Activated naive CD4-positive, alpha-beta T cell treated with anti-CD3 and anti-CD28 coated beads for 36 hours (primary cell): ENCODE results near the gene PPP1R14B. TPM values are rescaled to one million over a fixed set of nuclear protein-coding genes. Genes with fewer than 3 reads are reported as not detected.

ENCODE experiments used
- CTCF ChIA-PET: fragments of 350-600 bp; sonication (Branson Sonifier 250); formaldehyde crosslinking; loops from one replicate; lab custom pipeline; 2021; ENCODE audit warnings: antibody characterized with exemption; lab: Charles Lee
- DNase-seq: peaks from one replicate; pipeline ENCODE4 v3.0.0-alpha.2; 2020
- H3K27ac Mint-ChIP-seq: one replicate; pipeline ENCODE4 v1.8.0; 2021; ENCODE audit warnings: mild to moderate bottlenecking, mixed read lengths
- H3K27me3 Mint-ChIP-seq: one replicate; pipeline ENCODE4 v1.8.0; 2021; ENCODE audit warnings: low read depth, mixed read lengths
- H3K36me3 Mint-ChIP-seq: one replicate; pipeline ENCODE4 v1.8.0; 2021; ENCODE audit warnings: low read depth, mixed read lengths
- H3K4me1 Mint-ChIP-seq: one replicate; pipeline ENCODE4 v1.8.0; 2021; ENCODE audit warnings: low read depth, mixed read lengths
- H3K4me3 Mint-ChIP-seq: one replicate; pipeline ENCODE4 v1.8.0; 2021; ENCODE audit warnings: mild to moderate bottlenecking, moderate library complexity, mixed read lengths
- H3K9me3 Mint-ChIP-seq: one replicate; pipeline ENCODE4 v1.8.0; 2021; ENCODE audit warnings: mixed read lengths
- intact Hi-C: fragments of 100-400 bp; cut with micrococcal nuclease; formaldehyde crosslinking; loops from one replicate; pipeline ENCODE4 v1.15.1; 2023
- total RNA-seq, 2 experiments: library from RNA; stranded (reverse); gene quantifications; one replicate each; pipeline ENCODE4 v1.2.3, GENCODE V29; 2021

Gene PPP1R14B
- total RNA-seq, 2 experiments from 2014 or later, result 216 to 227 TPM

DNA sequence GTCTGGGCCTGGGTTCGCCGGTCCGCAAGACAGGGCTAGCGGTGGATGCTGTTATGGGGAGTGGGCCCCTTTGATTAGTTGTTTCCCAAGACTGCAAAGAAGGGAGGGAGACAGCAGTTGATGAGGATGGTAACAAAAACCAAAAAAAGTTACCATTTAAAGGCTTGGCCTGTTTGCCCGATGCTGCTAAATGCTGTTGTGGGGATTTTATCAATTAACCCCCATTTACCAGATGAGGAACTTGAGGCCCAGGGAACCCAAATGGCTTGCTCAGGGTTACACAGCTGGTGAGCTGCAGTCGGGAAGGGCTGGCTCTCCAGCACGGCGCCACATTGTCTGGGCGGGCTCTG lies 24.1 kb downstream of the PPP1R14B start:
- H3K4me3 Mint-ChIP-seq, result no peak overlapping the region
- H3K27me3 Mint-ChIP-seq, result no peaks in the 10 kb centered on the region
- CTCF ChIA-PET, result no interaction called here
- no peak overlapping the region for H3K27ac Mint-ChIP-seq
- H3K4me1 Mint-ChIP-seq, result peaks cover 16% of the 10 kb centered on the region
- H3K9me3 Mint-ChIP-seq, result no peaks in the 10 kb centered on the region
- no peak for DNase-seq
- peaks cover 12% of the 10 kb centered on the region for H3K36me3 Mint-ChIP-seq
- intact Hi-C loops, result no loop called here

GRCh38 chr11:64220798-64221197 lies 25.9 kb downstream of the PPP1R14B start:
- no peaks in the 10 kb centered on the region for H3K27me3 Mint-ChIP-seq
- intact Hi-C loops, result no loop called here
- H3K27ac Mint-ChIP-seq, result no peak overlapping the region
- no peak overlapping the region for H3K4me3 Mint-ChIP-seq
- CTCF ChIA-PET, result interaction anchor here (1.4 kb wide), 1 partner anchor 83 kb away, joined by 3 read pairs; no protein-coding TSS in a partner anchor
- no peaks in the 10 kb centered on the region for H3K9me3 Mint-ChIP-seq
- peaks cover 7% of the 10 kb centered on the region for H3K4me1 Mint-ChIP-seq
- no peak for DNase-seq
- H3K36me3 Mint-ChIP-seq, result peaks cover 14% of the 10 kb centered on the region

GRCh38 chr11:64220271-64220670 lies 26.5 kb downstream of the PPP1R14B start:
- H3K4me3 Mint-ChIP-seq, result no peak overlapping the region
- intact Hi-C loops, result no loop called here
- no peaks in the 10 kb centered on the region for H3K27me3 Mint-ChIP-seq
- CTCF ChIA-PET, result interaction anchor here (1.4 kb wide), 1 partner anchor 84 kb away, joined by 3 read pairs; no protein-coding TSS in a partner anchor
- peaks cover 14% of the 10 kb centered on the region for H3K36me3 Mint-ChIP-seq
- DNase-seq, result no peak
- H3K4me1 Mint-ChIP-seq, result peaks cover 6% of the 10 kb centered on the region
- no peak overlapping the region for H3K27ac Mint-ChIP-seq
- H3K9me3 Mint-ChIP-seq, result no peaks in the 10 kb centered on the region

DNA sequence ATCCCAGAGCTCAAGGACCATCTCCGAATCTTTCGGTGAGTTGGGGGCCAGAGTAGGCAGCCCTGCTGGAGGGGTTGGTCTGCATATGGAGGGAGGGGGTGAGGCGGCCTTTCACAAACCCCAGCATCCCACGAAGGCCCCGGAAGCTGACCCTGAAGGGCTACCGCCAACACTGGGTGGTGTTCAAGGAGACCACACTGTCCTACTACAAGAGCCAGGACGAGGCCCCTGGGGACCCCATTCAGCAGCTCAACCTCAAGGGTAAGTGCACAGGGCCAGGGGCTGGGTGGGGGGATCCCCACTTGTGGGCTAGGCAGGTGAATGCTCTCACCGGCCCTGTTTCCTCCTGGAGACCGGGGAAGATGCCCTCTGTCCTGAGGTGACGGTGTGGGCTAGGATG lies 27.0 kb downstream of the PPP1R14B start:
- CTCF ChIA-PET, result no interaction called here
- Mint-ChIP-seq H3K9me3 (no peaks in the 10 kb centered on the region), H3K4me1 (peaks cover 7% of the 10 kb centered on the region), H3K27ac (no peak overlapping the region), H3K36me3 (peaks cover 19% of the 10 kb centered on the region), H3K27me3 (no peaks in the 10 kb centered on the region), H3K4me3 (no peak overlapping the region)
- intact Hi-C loops, result no loop called here
- no peak for DNase-seq

DNA sequence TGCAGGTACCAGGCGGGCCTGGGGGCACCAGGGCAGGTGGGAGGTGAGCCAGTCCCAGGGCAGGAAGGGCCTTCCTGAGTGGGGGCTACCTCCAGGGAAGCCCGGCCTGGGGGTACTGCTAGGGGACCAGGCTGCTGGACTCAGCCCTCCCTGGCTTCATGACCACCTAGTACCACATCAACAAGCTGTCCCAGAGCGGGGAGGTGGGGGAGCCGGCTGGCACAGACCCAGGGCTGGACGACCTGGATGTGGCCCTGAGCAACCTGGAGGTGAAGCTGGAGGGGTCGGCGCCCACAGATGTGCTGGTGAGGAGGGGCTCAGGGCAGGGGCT lies 27.4 kb downstream of the PPP1R14B start:
- peaks cover 19% of the 10 kb centered on the region for H3K36me3 Mint-ChIP-seq

DNA sequence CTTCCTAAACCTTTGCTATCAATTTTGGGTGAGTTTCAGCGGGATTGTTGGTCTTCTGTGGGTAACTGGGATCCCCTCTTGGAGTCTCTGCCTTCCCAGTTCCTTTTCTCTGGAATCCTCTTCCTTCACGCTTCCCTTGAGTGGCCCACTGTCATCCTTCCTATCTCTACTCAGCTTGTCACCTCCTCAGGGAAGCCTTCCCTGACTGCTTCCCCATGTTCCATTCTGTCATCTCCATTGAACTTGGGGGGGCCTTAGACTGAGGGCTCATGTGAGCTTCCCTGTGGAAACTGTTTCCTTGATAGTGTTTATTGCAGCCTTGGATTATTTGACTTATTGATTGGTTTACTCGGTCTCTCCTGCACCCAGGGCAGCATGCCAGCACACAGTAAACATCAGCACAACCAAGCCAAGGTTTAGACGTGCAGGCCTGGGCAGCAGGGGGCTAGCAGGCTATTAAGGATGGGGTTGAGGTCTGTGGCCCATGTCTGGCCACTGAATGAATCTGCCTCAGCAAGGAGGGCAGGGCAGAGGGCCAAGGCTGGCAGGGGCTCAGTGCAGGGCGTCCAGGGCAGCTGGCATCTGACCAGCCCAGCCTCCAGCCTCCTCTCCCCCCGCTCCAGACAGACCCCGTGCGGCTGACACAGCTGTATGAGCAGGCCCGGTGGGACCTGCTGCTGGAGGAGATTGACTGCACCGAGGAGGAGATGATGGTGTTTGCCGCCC lies 28.0 kb downstream of the PPP1R14B start:
- Mint-ChIP-seq H3K4me3 (no peak overlapping the region), H3K27me3 (no peaks in the 10 kb centered on the region), H3K36me3 (peaks cover 21% of the 10 kb centered on the region), H3K4me1 (peaks cover 11% of the 10 kb centered on the region), H3K27ac (peak overlapping the region; percentile 36), H3K9me3 (no peaks in the 10 kb centered on the region)
- intact Hi-C loops, result no loop called here
- CTCF ChIA-PET, result interaction anchor here (1.3 kb wide), 1 partner anchor 13 kb away, joined by 3 read pairs; no protein-coding TSS in a partner anchor
- DNase-seq, result no peak

More for the DNA sequence above, 27.4 kb downstream of the PPP1R14B start:
- no peak for DNase-seq
- intact Hi-C loops, result no loop called here
- H3K4me3 Mint-ChIP-seq, result no peak overlapping the region
- H3K4me1 Mint-ChIP-seq, result peaks cover 11% of the 10 kb centered on the region
- no peaks in the 10 kb centered on the region for H3K9me3 Mint-ChIP-seq
- CTCF ChIA-PET, result no interaction called here
- no peaks in the 10 kb centered on the region for H3K27me3 Mint-ChIP-seq
- no peak overlapping the region for H3K27ac Mint-ChIP-seq

DNA sequence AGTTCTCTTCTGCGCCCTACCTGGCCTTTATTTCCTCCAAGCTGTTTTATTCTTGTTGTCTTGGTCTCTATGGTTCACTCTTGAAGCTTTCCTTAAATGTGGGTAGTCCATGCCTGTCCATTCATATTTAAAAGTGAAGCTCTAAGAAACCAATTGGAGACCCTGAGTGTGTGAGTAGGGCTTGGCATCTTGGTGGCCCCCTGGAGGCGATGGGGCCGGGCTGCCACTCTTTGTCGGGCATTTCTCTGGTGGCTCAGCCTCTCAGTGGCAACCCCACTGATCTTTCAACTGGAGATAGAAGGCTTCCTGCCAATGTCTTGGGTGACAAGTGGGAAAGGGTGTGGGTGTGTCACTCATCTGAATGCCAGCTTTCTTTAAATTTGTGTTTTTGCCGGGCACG lies 29.9 kb downstream of the PPP1R14B start:
- Mint-ChIP-seq H3K9me3 (no peaks in the 10 kb centered on the region), H3K4me1 (peaks cover 19% of the 10 kb centered on the region), H3K27ac (no peak overlapping the region), H3K36me3 (peaks cover 31% of the 10 kb centered on the region), H3K4me3 (no peak overlapping the region), H3K27me3 (no peaks in the 10 kb centered on the region)
- no peak for DNase-seq
- intact Hi-C loops, result no loop called here
- CTCF ChIA-PET, result interaction anchor here (3.2 kb wide), 1 partner anchor 11 kb away, joined by 20 read pairs; the partner anchor contains the start of gene FERMT3

GRCh38 chr11:64211181-64211872 lies 35.4 kb downstream of the PPP1R14B start:
- Mint-ChIP-seq H3K9me3 (no peaks in the 10 kb centered on the region), H3K4me1 (peaks cover 41% of the 10 kb centered on the region), H3K36me3 (peaks cover 46% of the 10 kb centered on the region), H3K27ac (no peak overlapping the region), H3K27me3 (no peaks in the 10 kb centered on the region), H3K4me3 (no peak overlapping the region)
- DNase-seq, result no peak
- intact Hi-C loops, result no loop called here
- CTCF ChIA-PET, result interaction anchor here (1.2 kb wide), 1 partner anchor 90 kb away, joined by 5 read pairs; the partner anchor contains the start of gene CATSPERZ

DNA sequence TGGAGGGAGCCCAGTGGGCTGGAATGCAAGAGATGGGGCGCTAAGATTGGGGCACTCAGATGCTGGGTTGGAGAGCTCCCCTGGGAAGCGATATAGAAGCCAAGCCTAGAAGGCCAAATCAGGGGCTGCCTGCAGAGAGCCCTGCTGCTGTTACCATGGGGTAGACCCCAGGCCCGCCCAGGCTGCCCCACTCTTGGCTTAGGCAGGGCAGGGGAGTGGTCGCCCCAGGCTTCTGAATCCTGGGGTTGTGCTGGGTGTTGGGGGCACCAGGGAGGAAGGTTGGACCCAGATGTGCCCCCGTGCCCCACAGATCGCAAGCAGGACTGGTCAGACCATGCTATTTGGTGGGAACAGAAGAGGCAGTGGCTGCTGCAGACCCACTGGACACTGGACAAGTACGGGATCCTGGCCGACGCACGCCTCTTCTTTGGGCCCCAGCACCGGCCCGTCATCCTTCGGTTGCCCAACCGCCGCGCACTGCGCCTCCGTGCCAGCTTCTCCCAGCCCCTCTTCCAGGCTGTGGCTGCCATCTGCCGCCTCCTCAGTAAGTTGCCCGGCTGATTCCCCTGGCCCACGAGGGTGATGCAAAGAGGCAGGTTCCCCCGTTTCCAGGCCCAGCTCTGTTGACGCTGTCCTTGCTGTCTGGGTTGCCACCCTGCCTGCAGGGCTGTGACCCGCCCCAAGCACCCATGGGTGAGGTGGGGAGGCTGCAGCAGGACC lies 36.3 kb downstream of the PPP1R14B start:
- H3K27me3 Mint-ChIP-seq, result no peaks in the 10 kb centered on the region
- H3K9me3 Mint-ChIP-seq, result no peaks in the 10 kb centered on the region
- no peak for DNase-seq
- peaks cover 50% of the 10 kb centered on the region for H3K4me1 Mint-ChIP-seq
- intact Hi-C loops, result no loop called here
- H3K27ac Mint-ChIP-seq, result peak overlapping the region; percentile 50
- H3K36me3 Mint-ChIP-seq, result peaks cover 52% of the 10 kb centered on the region
- CTCF ChIA-PET, result interaction anchor here (7.4 kb wide), 1 partner anchor 92 kb away, joined by 89 read pairs; the partner anchor contains the start of gene CATSPERZ
- H3K4me3 Mint-ChIP-seq, result no peak overlapping the region

- Mint-ChIP-seq H3K27ac (peak overlapping the region; percentile 99), H3K4me1 (peaks cover 50% of the 10 kb centered on the region), H3K9me3 (no peaks in the 10 kb centered on the region), H3K27me3 (no peaks in the 10 kb centered on the region), H3K36me3 (peaks cover 49% of the 10 kb centered on the region), H3K4me3 (no peak overlapping the region)
- CTCF ChIA-PET, result interaction anchor here (7.4 kb wide), 1 partner anchor 93 kb away, joined by 89 read pairs; the partner anchor contains the start of gene CATSPERZ
- intact Hi-C loops, result no loop called here
- no peak for DNase-seq
Measured at GRCh38 chr11:64209563-64209843, 37.2 kb downstream of the PPP1R14B start.

DNA sequence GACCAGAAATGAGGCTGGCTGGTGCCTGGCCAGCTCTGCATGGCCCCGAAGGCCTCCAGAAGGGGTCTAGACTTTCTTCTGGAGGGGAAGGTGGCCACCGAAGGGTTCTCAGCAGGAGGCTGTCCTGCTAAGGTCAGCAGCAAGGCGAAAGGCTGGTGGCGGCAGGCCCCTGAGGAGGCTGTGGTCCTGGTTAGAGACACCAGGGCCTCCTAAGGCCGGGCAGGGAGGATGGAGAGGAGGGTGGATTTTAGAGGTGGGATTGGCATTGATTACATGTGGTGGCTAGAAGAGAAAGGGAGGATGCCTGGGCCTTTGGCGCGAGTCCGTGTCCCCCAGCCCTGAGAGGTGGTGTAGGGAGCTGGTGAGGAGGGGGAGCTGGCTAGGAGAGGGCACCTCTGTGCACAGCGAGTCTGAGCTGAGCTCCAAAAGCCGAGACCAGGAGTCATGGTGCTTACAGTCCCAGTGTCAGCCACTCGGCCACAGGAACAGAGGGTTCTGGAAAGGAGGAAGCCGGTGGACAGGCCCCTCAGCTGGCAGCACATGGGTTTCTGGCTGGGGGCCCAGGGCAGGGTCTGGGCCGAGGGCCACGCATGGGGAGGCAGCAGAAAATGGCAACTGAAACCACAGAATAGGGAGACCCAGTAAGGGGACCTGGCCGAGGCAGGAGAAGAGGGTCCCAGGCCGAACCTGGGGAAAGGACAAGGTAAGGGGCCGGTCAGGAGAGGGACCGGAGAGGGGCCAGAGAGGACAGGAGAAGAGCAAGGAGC lies 37.8 kb downstream of the PPP1R14B start:
- Mint-ChIP-seq H3K27ac (peak overlapping the region; percentile 99), H3K27me3 (no peaks in the 10 kb centered on the region), H3K4me3 (peak overlapping the region; percentile 56), H3K36me3 (peaks cover 54% of the 10 kb centered on the region), H3K9me3 (no peaks in the 10 kb centered on the region), H3K4me1 (peaks cover 53% of the 10 kb centered on the region)
- no peak for DNase-seq
- CTCF ChIA-PET, result interaction anchor here (7.4 kb wide), 1 partner anchor 94 kb away, joined by 89 read pairs; the partner anchor contains the start of gene CATSPERZ
- intact Hi-C loops, result no loop called here
